GM21528 (cell line): ENCODE data around the gene RNF144B.
"Not testable (repeated sequence)": the region's sequence is repeated elsewhere in the genome, so short reads cannot be mapped to it uniquely, and the experiment has no call there.

Source experiments
- ATAC-seq: cut with Tn5 transposase; IDR thresholded peaks from one replicate; pipeline ENCODE4 v1.9.1; 2021; ENCODE audit warnings: mild to moderate bottlenecking, moderate library complexity; ENCODE audit not compliant: unreplicated experiment, low FRiP score

The RNF144B gene

GRCh38 chr6:18387061-18387721 lies at the start of gene RNF144B:
Gene RNF144B (plus strand): TSS chr6:18387350. CDS start chr6:18399535, 12,185 bp downstream.
- ATAC-seq: peak; percentile 87

GRCh38 chr6:18339599-18339998 lies 47.6 kb upstream of the RNF144B start:
- ATAC-seq: no peak

DNA sequence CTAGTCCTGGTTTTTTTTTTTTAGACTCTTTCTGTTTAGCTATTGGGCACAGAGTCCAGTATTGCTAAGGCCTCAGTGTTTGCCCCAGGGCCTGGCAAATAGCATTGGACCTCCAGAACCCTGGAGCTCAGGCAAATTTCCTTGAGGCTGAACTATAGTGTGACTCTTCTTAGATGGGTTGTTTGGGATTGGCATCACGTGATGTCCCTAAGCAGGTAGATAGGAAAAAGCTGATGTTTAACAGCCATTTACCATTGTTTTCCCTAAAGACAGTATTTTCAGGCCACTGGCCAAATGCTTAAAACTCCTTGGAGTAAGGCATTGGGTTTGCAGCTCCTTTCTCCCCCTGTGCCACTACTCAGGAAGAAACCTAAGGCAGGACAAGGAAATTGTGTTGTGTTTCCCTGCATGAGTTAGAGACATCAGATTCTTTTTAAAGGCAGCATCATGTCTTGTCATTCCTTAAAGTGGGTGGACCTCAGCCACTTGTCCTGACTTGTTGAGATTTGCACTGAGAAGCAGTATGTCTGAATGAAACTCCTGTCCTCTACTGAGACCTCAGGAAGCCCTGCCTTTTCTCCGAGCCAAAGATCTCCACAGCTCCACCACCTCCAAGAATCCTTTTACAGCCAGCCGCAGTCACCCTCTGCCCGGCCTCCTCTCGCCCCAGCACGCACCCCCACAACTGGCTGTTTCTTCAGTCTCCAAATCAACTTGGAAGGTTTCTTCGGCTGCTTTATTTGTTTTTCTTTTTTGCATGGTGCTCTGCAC lies 46.2 kb upstream of the RNF144B start:
- no peak for ATAC-seq

DNA sequence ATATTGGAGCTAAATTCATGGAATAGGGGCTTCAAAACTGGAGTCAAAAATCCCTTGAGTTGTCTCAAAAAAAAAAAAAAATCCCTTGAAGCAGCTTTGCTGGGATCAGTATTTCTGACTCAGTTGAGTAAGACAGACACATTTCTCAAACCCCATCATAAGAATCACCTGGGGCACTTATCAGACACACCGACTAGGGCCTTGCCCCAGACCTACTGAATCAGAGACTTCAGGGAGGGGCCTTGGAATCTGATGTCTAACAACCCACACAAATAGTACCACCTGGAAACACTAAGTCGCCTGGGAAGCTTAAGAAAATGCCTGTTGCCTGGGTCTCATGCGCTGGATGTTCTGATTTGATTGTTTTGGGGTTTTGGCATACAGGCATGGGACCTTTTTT lies 44.9 kb upstream of the RNF144B start:
- no peak for ATAC-seq

DNA sequence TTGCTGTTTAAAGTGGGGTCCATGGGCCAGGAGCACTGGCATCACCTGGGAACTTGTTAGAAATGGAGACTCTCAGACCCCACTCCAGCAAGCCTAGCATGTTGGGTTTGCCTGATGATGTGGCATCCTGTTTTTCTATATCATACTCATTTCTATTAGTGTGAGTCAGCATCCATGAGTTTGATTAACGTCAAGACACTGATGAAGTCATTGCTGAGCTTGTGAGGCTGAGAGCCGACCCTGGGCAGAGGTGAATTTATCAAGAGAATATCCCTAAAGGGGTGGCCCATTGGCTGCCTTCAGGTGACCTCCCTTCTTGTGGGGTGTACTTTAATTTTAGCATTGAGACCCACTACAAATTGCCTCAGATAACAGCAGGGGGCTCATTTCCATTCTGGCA lies 43.4 kb upstream of the RNF144B start:
- no peak for ATAC-seq

- ATAC-seq: no peak
Measured at GRCh38 chr6:18347021-18347577, 40.1 kb upstream of the RNF144B start.

- no peak for ATAC-seq
Measured at GRCh38 chr6:18347866-18348265, 39.3 kb upstream of the RNF144B start.

GRCh38 chr6:18349386-18349785 lies 37.8 kb upstream of the RNF144B start:
- ATAC-seq: no peak

GRCh38 chr6:18350271-18350670 lies 36.9 kb upstream of the RNF144B start:
- ATAC-seq: no peak

DNA sequence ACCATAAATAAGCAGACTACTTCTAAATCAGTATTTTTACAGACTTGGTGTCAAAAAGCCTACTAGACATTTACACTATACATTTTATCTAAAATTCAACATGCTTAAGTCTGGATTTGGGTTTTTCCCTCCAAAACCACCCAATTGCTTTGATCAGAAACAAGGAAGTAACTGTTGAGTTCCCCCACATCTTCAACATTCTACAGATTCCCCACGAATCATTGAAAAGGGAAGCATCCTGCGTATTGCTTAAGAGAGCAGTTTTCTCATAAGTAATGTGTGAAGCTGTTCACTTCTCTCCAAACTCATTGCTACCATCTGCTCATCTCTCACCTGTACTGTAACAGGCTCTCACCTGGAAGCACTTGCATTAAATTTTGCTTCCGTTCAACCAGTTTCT lies 36.4 kb upstream of the RNF144B start:
- no peak for ATAC-seq

GRCh38 chr6:18352001-18352400 lies 35.1 kb upstream of the RNF144B start:
- no peak for ATAC-seq

- ATAC-seq: no peak
Measured at GRCh38 chr6:18352842-18353241, 34.3 kb upstream of the RNF144B start.

DNA sequence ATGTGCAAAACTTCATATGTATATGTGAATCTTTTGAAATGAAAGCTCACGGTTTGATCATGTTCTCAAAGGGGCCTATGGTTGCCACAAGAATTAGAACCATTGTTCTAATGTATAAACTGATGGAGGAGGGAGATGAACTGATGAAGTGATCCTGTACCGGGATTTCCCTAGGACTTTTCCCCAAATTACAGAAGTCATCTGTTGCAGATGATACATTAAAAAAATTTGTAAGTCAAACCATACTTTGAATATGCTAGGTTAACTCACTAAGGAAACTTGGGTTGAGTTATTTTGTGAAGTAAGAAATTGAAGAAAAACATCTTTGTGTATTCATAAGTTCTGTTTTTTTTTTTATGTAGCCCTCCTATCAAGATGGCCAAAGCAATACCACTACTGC lies 33.9 kb upstream of the RNF144B start:
- no peak for ATAC-seq

DNA sequence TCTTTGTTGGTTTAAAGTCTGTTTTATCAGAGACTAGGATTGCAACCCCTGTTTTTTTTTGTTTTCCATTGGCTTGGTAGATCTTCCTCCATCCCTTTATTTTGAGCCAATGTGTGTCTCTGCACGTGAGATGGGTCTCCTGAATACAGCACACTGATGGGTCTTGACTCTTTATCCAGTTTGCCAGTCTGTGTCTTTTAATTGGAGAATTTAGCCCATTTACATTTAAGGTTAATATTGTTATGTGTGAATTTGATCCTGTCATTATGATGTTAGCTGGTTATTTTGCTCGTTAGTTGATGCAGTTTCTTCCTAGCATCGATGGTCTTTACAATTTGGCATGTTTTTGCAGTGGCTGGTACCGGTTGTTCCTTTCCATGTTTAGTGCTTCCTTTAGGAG lies 29.6 kb upstream of the RNF144B start:
- not testable (repeated sequence) for ATAC-seq

- peak; percentile 99 for ATAC-seq
Measured at GRCh38 chr6:18359237-18359885, 27.8 kb upstream of the RNF144B start.

GRCh38 chr6:18360188-18360587 lies 27.0 kb upstream of the RNF144B start:
- ATAC-seq: no peak

GRCh38 chr6:18362058-18362561 lies 25.0 kb upstream of the RNF144B start:
- no peak for ATAC-seq

DNA sequence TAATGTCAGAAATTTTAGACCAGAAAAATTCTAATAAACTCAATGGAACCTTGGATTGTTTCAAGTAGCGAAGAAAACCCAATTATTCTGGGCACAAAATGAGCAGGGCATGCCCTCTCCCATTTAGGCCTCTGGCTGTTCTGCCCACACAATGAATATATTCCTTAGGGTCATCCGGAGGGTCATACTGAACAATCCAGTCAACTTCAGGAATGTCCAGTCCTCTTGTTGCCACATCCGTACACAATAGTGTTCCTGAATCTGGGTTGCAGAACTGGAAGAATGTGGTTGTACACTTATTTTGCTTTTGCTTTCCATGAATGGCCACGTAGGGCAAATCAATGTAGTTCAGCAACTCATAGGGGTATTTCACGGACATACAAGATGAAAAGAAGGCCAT lies 23.4 kb upstream of the RNF144B start:
- no peak for ATAC-seq

DNA sequence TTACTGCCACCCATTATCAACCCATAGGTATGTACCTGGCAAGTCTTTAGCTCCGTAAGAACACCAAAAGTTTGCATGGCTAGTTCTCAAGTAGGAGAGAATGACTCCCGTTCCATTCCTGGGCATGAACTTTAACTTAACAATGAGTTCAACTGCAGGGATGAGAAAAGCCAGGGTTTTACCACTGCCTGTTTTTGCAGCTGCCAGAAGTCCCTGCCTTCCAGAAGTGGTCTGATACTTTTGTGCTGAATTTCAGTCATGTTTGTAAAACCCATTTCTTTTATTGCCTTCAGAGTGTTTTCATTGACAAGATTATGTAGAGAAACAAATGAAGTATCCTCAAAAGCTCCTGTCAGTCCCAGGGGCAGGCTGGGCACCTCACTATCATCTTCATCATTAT lies 22.6 kb upstream of the RNF144B start:
- ATAC-seq: not testable (repeated sequence)

GRCh38 chr6:18367371-18367770 lies 19.8 kb upstream of the RNF144B start:
- no peak for ATAC-seq
